LNCAP (cell line): ENCODE results near the gene FANCC.

Source experiments
- CTCF ChIP-seq: fragments of 450-650 bp; IDR thresholded peaks from 2 replicates; pipeline ENCODE4 v1.5.1; 2017; ENCODE audit warnings: mild to moderate bottlenecking

The FANCC gene

GRCh38 chr9:95107001-95107749, 210.3 kb downstream of the FANCC start:
- no peak for TF ChIP-seq CTCF

GRCh38 chr9:95105519-95106287, 211.8 kb downstream of the FANCC start:
- TF ChIP-seq CTCF: no peak

GRCh38 chr9:95104980-95105379, 212.5 kb downstream of the FANCC start:
- no peak for TF ChIP-seq CTCF

GRCh38 chr9:95104581-95104960, 212.9 kb downstream of the FANCC start:
- TF ChIP-seq CTCF: no peak

DNA sequence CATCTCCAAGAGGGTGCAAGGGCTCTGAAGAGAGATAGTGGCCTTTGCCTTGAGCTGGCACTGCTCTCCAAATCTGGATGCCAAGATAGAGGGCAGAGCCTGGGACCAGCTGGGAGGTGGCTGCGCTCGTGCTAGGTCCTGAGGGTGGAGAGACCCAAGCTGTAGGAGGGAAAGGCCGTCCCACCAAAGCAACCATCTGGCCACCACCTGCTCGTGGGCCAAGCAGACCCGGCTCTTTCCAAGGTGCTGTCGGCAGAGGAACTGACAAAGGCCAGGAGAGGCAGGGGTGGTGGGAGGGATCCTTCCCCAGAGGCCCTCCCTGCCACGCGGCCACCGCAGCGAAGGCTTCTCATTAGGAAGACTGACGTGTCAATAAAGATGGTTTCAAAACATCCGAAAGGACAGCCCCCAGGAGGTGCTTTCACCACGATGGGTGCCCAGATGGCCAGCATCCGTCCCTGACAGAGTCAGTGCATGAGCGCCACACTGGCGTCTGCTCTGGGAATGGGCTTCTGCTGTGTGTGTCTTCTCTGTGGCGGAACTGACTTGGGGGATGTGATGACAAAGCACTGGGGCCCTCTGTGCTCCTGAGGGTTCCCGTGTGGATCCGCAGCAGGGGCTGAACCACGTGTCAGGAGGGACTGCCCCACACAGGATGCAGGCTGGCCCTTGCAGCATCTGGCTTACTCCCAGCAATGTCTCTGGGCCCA, 213.5 kb downstream of the FANCC start:
- no peak for TF ChIP-seq CTCF

- no peak for TF ChIP-seq CTCF
Observed at GRCh38 chr9:95103281-95103771, 214.2 kb downstream of the FANCC start.

- no peak for TF ChIP-seq CTCF
Observed at GRCh38 chr9:95102572-95102971, 214.9 kb downstream of the FANCC start.
